WTC11 (cell line): ENCODE results near the gene LRRC3C. TPM values are rescaled to one million over a fixed set of nuclear protein-coding genes. Genes with fewer than 3 reads are reported as not detected.

Experiments used
- ATAC-seq: fragments of 200-7000 bp; cut with Tn5 transposase; 2 replicates; pipeline ENCODE4 v1.10.0; 2021; ENCODE audit warnings: mild to moderate bottlenecking, moderate library complexity
- CTCF ChIA-PET: fragments of 300-600 bp; sonication (Branson Sonifier 250); formaldehyde crosslinking; loops from one replicate; lab custom pipeline; 2021; ENCODE audit warnings: antibody characterized with exemption; lab: Charles Lee
- POLR2A ChIA-PET: fragments of 350-600 bp; sonication (Branson Sonifier 250); formaldehyde crosslinking; loops from one replicate; lab custom pipeline; 2021; ENCODE audit warnings: antibody characterized with exemption; lab: Charles Lee
- DNase-seq: peaks from one replicate; pipeline ENCODE4 v3.0.0; 2021; ENCODE audit warnings: low spot score
- H3K27ac Mint-ChIP-seq: 2 replicates; pipeline ENCODE4 v1.8.0; 2021; ENCODE audit warnings: mixed read lengths
- H3K27me3 Mint-ChIP-seq: 2 replicates; pipeline ENCODE4 v1.8.0; 2021; ENCODE audit warnings: low read depth, mild to moderate bottlenecking, moderate library complexity, mixed read lengths
- H3K36me3 Mint-ChIP-seq: 2 replicates; pipeline ENCODE4 v1.8.0; 2021; ENCODE audit warnings: mixed read lengths
- H3K4me1 Mint-ChIP-seq: 2 replicates; pipeline ENCODE4 v1.8.0; 2022; ENCODE audit warnings: mixed read lengths
- H3K4me3 Mint-ChIP-seq: 2 replicates; pipeline ENCODE4 v1.8.0; 2021; ENCODE audit warnings: mild to moderate bottlenecking, moderate library complexity, mixed read lengths
- H3K9me3 Mint-ChIP-seq: 2 replicates; pipeline ENCODE4 v1.8.0; 2021; ENCODE audit warnings: mixed read lengths
- ATF3 ChIP-seq: sonication (generic); formaldehyde crosslinking; conservative IDR thresholded peaks from 2 replicates; pipeline ENCODE4 v1.8.1; 2022; ENCODE audit warnings: mild to moderate bottlenecking, missing genetic modification reagents
- CREM ChIP-seq: sonication (generic); formaldehyde crosslinking; IDR thresholded peaks from 2 replicates; pipeline ENCODE4 v1.8.1; 2022; ENCODE audit warnings: mild to moderate bottlenecking, missing genetic modification reagents, moderate library complexity
- CTCF ChIP-seq: fragments of 200-600 bp; IDR thresholded peaks from 2 replicates; pipeline ENCODE4 v1.8.0; 2022; ENCODE audit warnings: antibody characterized with exemption
- ETV6 ChIP-seq: sonication (generic); formaldehyde crosslinking; IDR thresholded peaks from 2 replicates; pipeline ENCODE4 v1.8.1; 2022; ENCODE audit warnings: mild to moderate bottlenecking, missing genetic modification reagents
- FOXP4 ChIP-seq: sonication (generic); formaldehyde crosslinking; IDR thresholded peaks from 2 replicates; pipeline ENCODE4 v1.8.0; 2022; ENCODE audit warnings: mild to moderate bottlenecking, missing genetic modification reagents
- GABPB1 ChIP-seq: sonication (generic); formaldehyde crosslinking; IDR thresholded peaks from 2 replicates; pipeline ENCODE4 v1.8.1; 2023; ENCODE audit warnings: mild to moderate bottlenecking, missing genetic modification reagents
- HMGA2 ChIP-seq: fragments of 250-450 bp; sonication (Bioruptor Pico); IDR thresholded peaks from 2 replicates; pipeline ENCODE4 v1.4.0; 2021; ENCODE audit warnings: mild to moderate bottlenecking, moderate library complexity
- IRF1 ChIP-seq: sonication (generic); formaldehyde crosslinking; IDR thresholded peaks from 2 replicates; pipeline ENCODE4 v1.8.0; 2023; ENCODE audit warnings: missing genetic modification reagents
- JUN ChIP-seq: sonication (generic); formaldehyde crosslinking; IDR thresholded peaks from 2 replicates; pipeline ENCODE4 v1.8.0; 2023; ENCODE audit warnings: mild to moderate bottlenecking, missing genetic modification reagents
- KAT7 ChIP-seq: sonication (generic); formaldehyde crosslinking; IDR thresholded peaks from 2 replicates; pipeline ENCODE4 v1.8.1; 2023; ENCODE audit warnings: missing genetic modification reagents, mild to moderate bottlenecking, borderline replicate concordance
- NFE2L1 ChIP-seq: sonication (generic); formaldehyde crosslinking; IDR thresholded peaks from 2 replicates; pipeline ENCODE4 v1.8.1; 2023; ENCODE audit warnings: missing genetic modification reagents
- NFYB ChIP-seq: sonication (generic); formaldehyde crosslinking; conservative IDR thresholded peaks from 2 replicates; pipeline ENCODE4 v1.8.0; 2022; ENCODE audit warnings: low read depth, missing genetic modification reagents
- PREB ChIP-seq: sonication (generic); formaldehyde crosslinking; IDR thresholded peaks from 2 replicates; pipeline ENCODE4 v1.8.1; 2022; ENCODE audit warnings: mild to moderate bottlenecking, missing genetic modification reagents, moderate library complexity, borderline replicate concordance
- SOX15 ChIP-seq: fragments of 250-450 bp; sonication (Bioruptor Pico); IDR thresholded peaks from 2 replicates; pipeline ENCODE4 v1.9.0; 2021; ENCODE audit warnings: mild to moderate bottlenecking
- SP1 ChIP-seq: sonication (generic); formaldehyde crosslinking; conservative IDR thresholded peaks from 2 replicates; pipeline ENCODE4 v1.8.1; 2022; ENCODE audit warnings: missing genetic modification reagents
- ZBTB21 ChIP-seq: sonication (generic); formaldehyde crosslinking; IDR thresholded peaks from 2 replicates; pipeline ENCODE4 v1.8.1; 2023; ENCODE audit warnings: mild to moderate bottlenecking, missing genetic modification reagents, borderline replicate concordance
- ZNF121 ChIP-seq: sonication (generic); formaldehyde crosslinking; IDR thresholded peaks from 2 replicates; pipeline ENCODE4 v1.8.0; 2023; ENCODE audit warnings: missing genetic modification reagents
- ZNF219 ChIP-seq: sonication (generic); formaldehyde crosslinking; IDR thresholded peaks from 2 replicates; pipeline ENCODE4 v1.8.0; 2023; ENCODE audit warnings: missing genetic modification reagents, mild to moderate bottlenecking, borderline replicate concordance
- ZNF263 ChIP-seq: sonication (generic); formaldehyde crosslinking; IDR thresholded peaks from 2 replicates; pipeline ENCODE4 v1.8.1; 2022; ENCODE audit warnings: low read depth, mild to moderate bottlenecking, moderate library complexity, missing genetic modification reagents
- total RNA-seq: library from RNA; stranded (reverse); gene quantifications from 3 replicates; pipeline ENCODE4 v1.2.3, GENCODE V29; 2021
- TF ChIP-seq, protein P1 (sequence below): sonication (generic); formaldehyde crosslinking; IDR thresholded peaks from 2 replicates; pipeline ENCODE4 v1.8.1; 2023; ENCODE audit warnings: mild to moderate bottlenecking, moderate library complexity, missing genetic modification reagents
- TF ChIP-seq, protein P2 (sequence below): sonication (generic); formaldehyde crosslinking; IDR thresholded peaks from 2 replicates; pipeline ENCODE4 v1.8.1; 2023; ENCODE audit warnings: mild to moderate bottlenecking, missing genetic modification reagents

Gene LRRC3C
- total RNA-seq, 1 experiment from 2014 or later: not detected

DNA sequence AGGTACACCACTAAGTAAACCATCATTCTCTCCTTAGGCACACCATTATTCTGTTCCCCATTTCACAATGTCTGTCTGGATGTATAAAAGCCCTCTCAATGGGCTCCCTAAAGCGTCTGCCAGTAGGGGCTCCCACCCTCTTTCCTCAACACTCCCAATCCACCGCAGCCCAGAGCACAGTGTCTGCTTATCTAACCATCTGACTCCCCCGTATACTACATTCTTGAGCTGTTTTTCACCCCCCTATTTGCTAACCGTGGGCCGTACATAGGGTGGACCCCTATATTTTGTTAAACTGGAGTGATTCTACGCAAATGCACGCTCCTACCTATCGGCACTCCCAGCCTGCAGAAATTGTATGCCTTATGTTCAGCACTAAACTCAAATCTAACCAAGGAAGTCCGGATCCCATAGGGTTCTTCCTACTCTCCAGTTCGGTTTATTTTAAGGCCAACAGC lies 52.4 kb downstream of the LRRC3C start (continued):
- TF ChIP-seq IRF1 (CRISPR knock-in tag): no peak
- no peak for TF ChIP-seq PREB
- no peak for TF ChIP-seq KAT7
- TF ChIP-seq, all 79 proteins: peak for 0

GRCh38 chr17:39980351-39981206 lies 53.0 kb downstream of the LRRC3C start, which contains the start of gene PSMD3:
Gene PSMD3 (plus strand): TSS chr17:39980807. CDS start chr17:39980971, 164 bp downstream.
- CTCF ChIA-PET: interaction anchor here (0.7 to 3.3 kb wide), 31 partner anchors 10 to 375 kb away, joined by 3 to 50 read pairs (median 4); partner anchors contain the start of gene WIPF2
- Mint-ChIP-seq H3K36me3 (peaks cover 21% of the 10 kb centered on the region), H3K27me3 (no peaks in the 10 kb centered on the region), H3K27ac (peak within 1 kb of the TSS; percentile 97), H3K9me3 (no peaks in the 10 kb centered on the region), H3K4me3 (peak within 1 kb of the TSS; percentile 89), H3K4me1 (peaks cover 25% of the 10 kb centered on the region)
- ATAC-seq: peak; percentile 94
- POLR2A ChIA-PET: interaction anchor here (0.6 to 1.8 kb wide), 8 partner anchors 11 to 129 kb away, joined by 3 to 9 read pairs (median 5); partner anchors contain the start of genes LRRC3C, NR1D1, ORMDL3 and ZPBP2
- peak; percentile 98 for DNase-seq
- TF ChIP-seq FOXP4 (peak; percentile 91), SP1 (CRISPR knock-in tag) (peak; percentile 83), GABPB1 (peak; percentile 83), ZNF121 (CRISPR knock-in tag) (peak; percentile 70; the same call in 1 of the 2 replicates), HMGA2 (CRISPR knock-in tag) (0 out of 2 replicates have a peak, but pooled peaks have one; percentile 38), CTCF (peak; percentile 52), NFYB (CRISPR knock-in tag) (peak; percentile 70), CREM (CRISPR knock-in tag) (peak; percentile 92), ZNF263 (CRISPR knock-in tag) (peak; percentile 61; the same call in 1 of the 2 replicates), ZBTB21 (CRISPR knock-in tag) (peak; percentile 75), IRF1 (CRISPR knock-in tag) (peak; percentile 56; the same call in 1 of the 2 replicates), ETV6 (CRISPR knock-in tag) (peak; percentile 18; the same call in 1 of the 2 replicates), SOX15 (CRISPR knock-in tag) (no peak), ATF3 (CRISPR knock-in tag) (no peak), JUN (CRISPR knock-in tag) (peak; percentile 48; the same call in 1 of the 2 replicates), PREB (peak; percentile 75; the same call in 1 of the 2 replicates), ZNF219 (no peak), NFE2L1 (CRISPR knock-in tag) (peak; percentile 98)
- TF ChIP-seq, protein P1, sequence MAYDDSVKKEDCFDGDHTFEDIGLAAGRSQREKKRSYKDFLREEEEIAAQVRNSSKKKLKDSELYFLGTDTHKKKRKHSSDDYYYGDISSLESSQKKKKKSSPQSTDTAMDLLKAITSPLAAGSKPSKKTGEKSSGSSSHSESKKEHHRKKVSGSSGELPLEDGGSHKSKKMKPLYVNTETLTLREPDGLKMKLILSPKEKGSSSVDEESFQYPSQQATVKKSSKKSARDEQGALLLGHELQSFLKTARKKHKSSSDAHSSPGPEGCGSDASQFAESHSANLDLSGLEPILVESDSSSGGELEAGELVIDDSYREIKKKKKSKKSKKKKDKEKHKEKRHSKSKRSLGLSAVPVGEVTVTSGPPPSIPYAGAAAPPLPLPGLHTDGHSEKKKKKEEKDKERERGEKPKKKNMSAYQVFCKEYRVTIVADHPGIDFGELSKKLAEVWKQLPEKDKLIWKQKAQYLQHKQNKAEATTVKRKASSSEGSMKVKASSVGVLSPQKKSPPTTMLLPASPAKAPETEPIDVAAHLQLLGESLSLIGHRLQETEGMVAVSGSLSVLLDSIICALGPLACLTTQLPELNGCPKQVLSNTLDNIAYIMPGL: peak; percentile 99
- TF ChIP-seq, protein P2, sequence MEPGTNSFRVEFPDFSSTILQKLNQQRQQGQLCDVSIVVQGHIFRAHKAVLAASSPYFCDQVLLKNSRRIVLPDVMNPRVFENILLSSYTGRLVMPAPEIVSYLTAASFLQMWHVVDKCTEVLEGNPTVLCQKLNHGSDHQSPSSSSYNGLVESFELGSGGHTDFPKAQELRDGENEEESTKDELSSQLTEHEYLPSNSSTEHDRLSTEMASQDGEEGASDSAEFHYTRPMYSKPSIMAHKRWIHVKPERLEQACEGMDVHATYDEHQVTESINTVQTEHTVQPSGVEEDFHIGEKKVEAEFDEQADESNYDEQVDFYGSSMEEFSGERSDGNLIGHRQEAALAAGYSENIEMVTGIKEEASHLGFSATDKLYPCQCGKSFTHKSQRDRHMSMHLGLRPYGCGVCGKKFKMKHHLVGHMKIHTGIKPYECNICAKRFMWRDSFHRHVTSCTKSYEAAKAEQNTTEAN (CRISPR knock-in tag): 0 out of 2 replicates have a peak, but pooled peaks have one; percentile 32
